ENCODE measurements around the gene PCYT1A.

DNA sequence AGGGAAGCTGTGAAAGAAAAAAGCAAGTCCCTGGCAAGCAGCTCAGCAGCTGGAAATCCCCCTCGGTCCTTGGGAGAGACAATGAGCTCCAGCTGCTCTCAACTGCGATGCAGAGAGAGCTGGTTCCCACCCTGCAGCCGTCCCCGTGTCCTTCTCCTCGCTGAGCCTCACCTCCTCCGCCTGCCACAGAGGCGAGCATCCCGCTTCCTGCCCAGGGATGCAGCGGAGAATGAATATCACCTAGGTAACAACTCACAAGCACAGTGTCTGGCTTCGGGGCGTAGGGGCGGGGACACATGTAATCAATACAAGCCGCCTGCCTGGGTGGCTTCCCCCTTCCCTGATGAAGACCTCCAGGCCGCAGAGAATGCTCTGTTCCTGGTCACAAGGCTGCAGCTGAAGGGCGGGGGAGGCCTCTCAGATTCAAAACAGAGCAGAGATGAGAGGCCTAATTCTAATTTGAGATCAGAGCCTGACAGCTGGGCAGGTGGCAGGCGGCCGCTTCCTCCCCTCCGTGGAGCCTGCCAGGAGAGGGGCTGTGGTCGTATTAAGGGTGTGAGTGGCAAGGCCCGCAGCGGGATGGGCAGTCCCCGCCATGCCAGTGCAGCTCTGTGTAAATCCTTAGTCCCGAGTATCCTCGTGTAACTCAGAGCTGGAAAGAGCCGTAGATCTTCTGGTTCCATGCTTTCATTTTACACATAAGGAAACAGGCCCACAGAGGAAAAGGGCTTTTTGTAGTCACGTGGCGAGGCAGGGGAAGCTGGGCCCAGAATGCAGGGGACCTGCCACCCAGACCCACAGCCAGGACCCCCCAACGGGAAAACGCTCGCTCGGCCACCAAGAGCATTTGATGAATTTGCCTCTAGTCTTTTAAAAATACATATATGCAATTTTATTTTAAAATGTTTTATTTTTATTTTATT, 100.6 kb downstream of the PCYT1A start:
- TF ChIP-seq, protein P1, sequence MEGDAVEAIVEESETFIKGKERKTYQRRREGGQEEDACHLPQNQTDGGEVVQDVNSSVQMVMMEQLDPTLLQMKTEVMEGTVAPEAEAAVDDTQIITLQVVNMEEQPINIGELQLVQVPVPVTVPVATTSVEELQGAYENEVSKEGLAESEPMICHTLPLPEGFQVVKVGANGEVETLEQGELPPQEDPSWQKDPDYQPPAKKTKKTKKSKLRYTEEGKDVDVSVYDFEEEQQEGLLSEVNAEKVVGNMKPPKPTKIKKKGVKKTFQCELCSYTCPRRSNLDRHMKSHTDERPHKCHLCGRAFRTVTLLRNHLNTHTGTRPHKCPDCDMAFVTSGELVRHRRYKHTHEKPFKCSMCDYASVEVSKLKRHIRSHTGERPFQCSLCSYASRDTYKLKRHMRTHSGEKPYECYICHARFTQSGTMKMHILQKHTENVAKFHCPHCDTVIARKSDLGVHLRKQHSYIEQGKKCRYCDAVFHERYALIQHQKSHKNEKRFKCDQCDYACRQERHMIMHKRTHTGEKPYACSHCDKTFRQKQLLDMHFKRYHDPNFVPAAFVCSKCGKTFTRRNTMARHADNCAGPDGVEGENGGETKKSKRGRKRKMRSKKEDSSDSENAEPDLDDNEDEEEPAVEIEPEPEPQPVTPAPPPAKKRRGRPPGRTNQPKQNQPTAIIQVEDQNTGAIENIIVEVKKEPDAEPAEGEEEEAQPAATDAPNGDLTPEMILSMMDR (IDR thresholded peaks at IDR 0.05): no peak
- TF ChIP-seq POLR2A (IDR thresholded peaks at IDR 0.05): no peak
